ENCODE data around the gene TRPM8. TPM values are rescaled to one million over a fixed set of nuclear protein-coding genes. Genes with fewer than 3 reads are reported as not detected.

TRPM8 gene
- total and polyA plus RNA-seq, 2 experiments from 2014 or later: 0.11 to 0.14 TPM

- H3K4me1 ChIP-seq (ENCODE audit: insufficient read depth): no peaks in the 10 kb centered on the region
- no peak for DNase-seq (ENCODE audit: low spot score)
- Mint-ChIP-seq H3K27ac (no peak overlapping the region), H3K4me1 (no peaks in the 10 kb centered on the region), H3K36me3 (ENCODE audit: low read depth) (no peaks in the 10 kb centered on the region), H3K4me3 (no peak overlapping the region), H3K9me3 (no peaks in the 10 kb centered on the region), H3K27me3 (ENCODE audit: insufficient read depth, low read depth, poor library complexity) (peaks cover 2% of the 10 kb centered on the region)
- H3K79me2 ChIP-seq (replicated peaks; ENCODE audit: insufficient read depth): no peaks in the 10 kb centered on the region
- no peak overlapping the region for H3K4me2 ChIP-seq
- no peak overlapping the region for H3K4me3 ChIP-seq
- H4K20me1 ChIP-seq (replicated peaks; ENCODE audit: insufficient read depth): no peaks in the 10 kb centered on the region
- TF ChIP-seq, protein P1, sequence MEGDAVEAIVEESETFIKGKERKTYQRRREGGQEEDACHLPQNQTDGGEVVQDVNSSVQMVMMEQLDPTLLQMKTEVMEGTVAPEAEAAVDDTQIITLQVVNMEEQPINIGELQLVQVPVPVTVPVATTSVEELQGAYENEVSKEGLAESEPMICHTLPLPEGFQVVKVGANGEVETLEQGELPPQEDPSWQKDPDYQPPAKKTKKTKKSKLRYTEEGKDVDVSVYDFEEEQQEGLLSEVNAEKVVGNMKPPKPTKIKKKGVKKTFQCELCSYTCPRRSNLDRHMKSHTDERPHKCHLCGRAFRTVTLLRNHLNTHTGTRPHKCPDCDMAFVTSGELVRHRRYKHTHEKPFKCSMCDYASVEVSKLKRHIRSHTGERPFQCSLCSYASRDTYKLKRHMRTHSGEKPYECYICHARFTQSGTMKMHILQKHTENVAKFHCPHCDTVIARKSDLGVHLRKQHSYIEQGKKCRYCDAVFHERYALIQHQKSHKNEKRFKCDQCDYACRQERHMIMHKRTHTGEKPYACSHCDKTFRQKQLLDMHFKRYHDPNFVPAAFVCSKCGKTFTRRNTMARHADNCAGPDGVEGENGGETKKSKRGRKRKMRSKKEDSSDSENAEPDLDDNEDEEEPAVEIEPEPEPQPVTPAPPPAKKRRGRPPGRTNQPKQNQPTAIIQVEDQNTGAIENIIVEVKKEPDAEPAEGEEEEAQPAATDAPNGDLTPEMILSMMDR (conservative IDR thresholded peaks at IDR 0.05; ENCODE audit: low read depth in 2 of 2): no peak
- TF ChIP-seq NANOG (IDR thresholded peaks at IDR 0.05; ENCODE audit: borderline replicate concordance): no peak
- no peak for TF ChIP-seq CREB1 (CRISPR knock-in tag; IDR thresholded peaks at IDR 0.05; ENCODE audit: low read depth)
- no peak for TF ChIP-seq JUNB (IDR thresholded peaks at IDR 0.05; ENCODE audit: unreplicated experiment)
- TF ChIP-seq ZNF331 (CRISPR knock-in tag; IDR thresholded peaks at IDR 0.05; ENCODE audit: low read depth): no peak
- no peak for TF ChIP-seq EZH2 (IDR thresholded peaks at IDR 0.05; ENCODE audit: low read depth, unreplicated experiment)
- TF ChIP-seq POLR2AphosphoS5 (IDR thresholded peaks at IDR 0.05; ENCODE audit: low read depth): no peak
- no peak for TF ChIP-seq ZNF462 (CRISPR knock-in tag; IDR thresholded peaks at IDR 0.05)
- no peak for TF ChIP-seq STAT1 (IDR thresholded peaks at IDR 0.05; ENCODE audit: unreplicated experiment)
- TF ChIP-seq, protein P2, sequence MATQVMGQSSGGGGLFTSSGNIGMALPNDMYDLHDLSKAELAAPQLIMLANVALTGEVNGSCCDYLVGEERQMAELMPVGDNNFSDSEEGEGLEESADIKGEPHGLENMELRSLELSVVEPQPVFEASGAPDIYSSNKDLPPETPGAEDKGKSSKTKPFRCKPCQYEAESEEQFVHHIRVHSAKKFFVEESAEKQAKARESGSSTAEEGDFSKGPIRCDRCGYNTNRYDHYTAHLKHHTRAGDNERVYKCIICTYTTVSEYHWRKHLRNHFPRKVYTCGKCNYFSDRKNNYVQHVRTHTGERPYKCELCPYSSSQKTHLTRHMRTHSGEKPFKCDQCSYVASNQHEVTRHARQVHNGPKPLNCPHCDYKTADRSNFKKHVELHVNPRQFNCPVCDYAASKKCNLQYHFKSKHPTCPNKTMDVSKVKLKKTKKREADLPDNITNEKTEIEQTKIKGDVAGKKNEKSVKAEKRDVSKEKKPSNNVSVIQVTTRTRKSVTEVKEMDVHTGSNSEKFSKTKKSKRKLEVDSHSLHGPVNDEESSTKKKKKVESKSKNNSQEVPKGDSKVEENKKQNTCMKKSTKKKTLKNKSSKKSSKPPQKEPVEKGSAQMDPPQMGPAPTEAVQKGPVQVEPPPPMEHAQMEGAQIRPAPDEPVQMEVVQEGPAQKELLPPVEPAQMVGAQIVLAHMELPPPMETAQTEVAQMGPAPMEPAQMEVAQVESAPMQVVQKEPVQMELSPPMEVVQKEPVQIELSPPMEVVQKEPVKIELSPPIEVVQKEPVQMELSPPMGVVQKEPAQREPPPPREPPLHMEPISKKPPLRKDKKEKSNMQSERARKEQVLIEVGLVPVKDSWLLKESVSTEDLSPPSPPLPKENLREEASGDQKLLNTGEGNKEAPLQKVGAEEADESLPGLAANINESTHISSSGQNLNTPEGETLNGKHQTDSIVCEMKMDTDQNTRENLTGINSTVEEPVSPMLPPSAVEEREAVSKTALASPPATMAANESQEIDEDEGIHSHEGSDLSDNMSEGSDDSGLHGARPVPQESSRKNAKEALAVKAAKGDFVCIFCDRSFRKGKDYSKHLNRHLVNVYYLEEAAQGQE (IDR thresholded peaks at IDR 0.05; ENCODE audit: unreplicated experiment): no peak
- no peak for TF ChIP-seq ZNF114 (CRISPR knock-in tag; IDR thresholded peaks at IDR 0.05)
- H3K36me3 ChIP-seq (ENCODE audit: insufficient read depth): no peaks in the 10 kb centered on the region
- no peaks in the 10 kb centered on the region for H3F3A ChIP-seq (replicated peaks; ENCODE audit: low read depth)
- no peaks in the 10 kb centered on the region for H3K27me3 ChIP-seq (ENCODE audit: insufficient read depth)
- no peak overlapping the region for H3K27ac ChIP-seq (ENCODE audit: low read depth)
- H2AFZ ChIP-seq: no peak overlapping the region
- H3K9me2 ChIP-seq (ENCODE audit: insufficient read depth): no peaks in the 10 kb centered on the region
- ATAC-seq: no peak
Observed at GRCh38 chr2:233960203-233960602, 43.0 kb downstream of the TRPM8 start.

Measured in GM23338 (cell line).